GM13976 (cell line): ENCODE results near the gene PDCD1LG2.

Experiments
- DNase-seq: peaks from one replicate; pipeline ENCODE4 v3.0.0; 2012; ENCODE audit warnings: low spot score
- in situ Hi-C: fragments of 300-500 bp; cut with MboI; formaldehyde crosslinking; loops from one replicate; pipeline ENCODE4 v1.12.0; 2022; ENCODE audit warnings: low sequenced_read_pairs, mixed read lengths, inconsistent platforms; ENCODE audit not compliant: unreplicated experiment
- TF ChIP-seq, protein P1 (sequence below): IDR thresholded peaks from 2 replicates; pipeline ENCODE4 v1.5.1; 2012; ENCODE audit warnings: borderline replicate concordance, mild to moderate bottlenecking; ENCODE audit not compliant: insufficient read depth; ENCODE audit errors: extremely low read depth, missing control alignments, control extremely low read depth

PDCD1LG2 gene

DNA sequence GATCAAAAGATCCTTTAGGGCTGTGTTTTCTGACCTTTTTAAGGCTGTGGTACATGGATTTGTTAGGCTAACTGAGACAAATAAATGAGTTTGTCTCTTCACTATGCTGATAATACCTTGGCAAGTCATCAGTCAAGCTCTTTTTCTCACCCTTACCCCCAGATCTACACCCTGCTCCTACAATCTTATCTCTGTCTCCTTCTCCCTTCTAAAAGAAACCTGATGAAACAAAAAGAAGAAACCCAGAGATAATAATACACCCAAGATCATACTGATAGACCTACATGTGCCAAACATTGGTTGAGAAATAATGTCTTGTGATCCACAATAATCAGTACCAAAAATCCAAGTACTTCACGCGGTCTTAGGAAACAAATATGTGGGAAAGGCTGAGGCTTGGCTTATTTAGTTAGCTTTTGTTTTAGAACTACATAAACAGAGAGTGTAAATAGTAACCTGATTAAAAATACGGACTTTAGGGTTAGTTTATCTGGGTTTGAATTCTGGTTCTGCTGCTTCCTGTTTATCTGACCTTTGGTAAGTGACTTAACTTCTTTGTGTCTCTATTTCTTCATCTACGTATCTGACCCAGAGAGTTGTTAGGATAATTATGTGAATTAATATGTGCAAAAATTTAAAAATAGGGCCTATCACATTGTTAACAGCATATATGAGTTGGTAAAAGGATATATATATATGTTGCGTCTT is 24.8 kb upstream of the PDCD1LG2 start:
- DNase-seq = no peak
- in situ Hi-C loops = no loop called here
- TF ChIP-seq, protein P1, sequence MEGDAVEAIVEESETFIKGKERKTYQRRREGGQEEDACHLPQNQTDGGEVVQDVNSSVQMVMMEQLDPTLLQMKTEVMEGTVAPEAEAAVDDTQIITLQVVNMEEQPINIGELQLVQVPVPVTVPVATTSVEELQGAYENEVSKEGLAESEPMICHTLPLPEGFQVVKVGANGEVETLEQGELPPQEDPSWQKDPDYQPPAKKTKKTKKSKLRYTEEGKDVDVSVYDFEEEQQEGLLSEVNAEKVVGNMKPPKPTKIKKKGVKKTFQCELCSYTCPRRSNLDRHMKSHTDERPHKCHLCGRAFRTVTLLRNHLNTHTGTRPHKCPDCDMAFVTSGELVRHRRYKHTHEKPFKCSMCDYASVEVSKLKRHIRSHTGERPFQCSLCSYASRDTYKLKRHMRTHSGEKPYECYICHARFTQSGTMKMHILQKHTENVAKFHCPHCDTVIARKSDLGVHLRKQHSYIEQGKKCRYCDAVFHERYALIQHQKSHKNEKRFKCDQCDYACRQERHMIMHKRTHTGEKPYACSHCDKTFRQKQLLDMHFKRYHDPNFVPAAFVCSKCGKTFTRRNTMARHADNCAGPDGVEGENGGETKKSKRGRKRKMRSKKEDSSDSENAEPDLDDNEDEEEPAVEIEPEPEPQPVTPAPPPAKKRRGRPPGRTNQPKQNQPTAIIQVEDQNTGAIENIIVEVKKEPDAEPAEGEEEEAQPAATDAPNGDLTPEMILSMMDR = no peak

DNA sequence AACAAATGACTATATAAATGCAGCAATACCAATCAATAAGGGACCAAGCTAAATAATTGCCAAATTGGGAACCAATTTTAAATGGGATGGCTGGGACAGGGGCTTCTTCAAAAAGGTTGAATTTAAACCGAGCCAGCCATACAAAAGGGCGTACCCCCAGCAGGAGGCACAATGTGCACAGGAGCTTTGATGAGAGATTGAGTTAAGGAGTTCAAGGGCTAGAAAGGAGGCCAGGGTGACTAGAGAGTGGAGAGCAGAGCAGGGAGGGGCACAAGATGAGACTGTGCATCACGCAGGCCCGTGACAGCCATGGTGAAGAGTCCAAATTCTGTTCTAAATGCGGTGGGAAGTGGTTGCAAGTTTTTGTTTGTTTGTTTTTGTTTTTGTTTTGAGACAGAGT is 23.3 kb upstream of the PDCD1LG2 start:
- in situ Hi-C loops = no loop called here
- TF ChIP-seq, protein P1 = no peak

DNA sequence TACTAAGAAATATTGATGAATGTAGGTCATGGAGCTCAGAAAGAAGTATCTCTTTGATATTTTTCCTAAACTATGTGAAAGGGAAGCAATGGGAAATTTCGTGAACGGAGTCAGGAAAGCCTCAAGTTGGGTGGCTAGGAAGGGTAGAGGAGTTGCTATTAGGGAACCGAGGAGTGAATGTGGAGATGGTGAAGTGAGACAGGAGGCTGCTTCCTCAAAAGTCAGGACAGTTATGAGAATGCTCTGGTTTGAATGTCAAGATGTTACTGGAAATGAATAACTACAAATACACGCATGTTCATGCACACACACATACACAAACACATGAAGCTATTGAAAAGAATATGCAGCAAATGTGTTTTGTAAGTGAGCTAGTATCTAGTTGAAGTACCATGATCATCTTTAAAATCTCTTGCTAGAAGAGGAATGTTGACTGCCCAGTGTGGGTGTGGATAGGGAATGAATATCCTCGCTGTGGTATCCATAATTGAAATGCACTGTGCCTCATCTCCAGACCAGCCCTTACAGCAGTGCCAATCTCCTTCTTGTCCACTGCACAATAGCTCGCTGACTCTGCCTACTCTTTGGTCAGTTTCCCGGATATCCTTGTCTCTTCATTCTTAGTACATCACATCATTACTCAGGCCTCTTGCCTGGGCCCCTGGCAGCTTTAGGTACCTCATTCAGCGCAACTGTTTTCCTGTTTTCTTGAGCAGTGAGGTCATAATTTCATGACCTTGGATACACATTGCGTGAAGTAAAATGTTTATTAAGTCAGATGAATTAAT is 21.9 kb upstream of the PDCD1LG2 start:
- TF ChIP-seq, protein P1 = no peak
- in situ Hi-C loops = no loop called here
- DNase-seq = no peak

More for the DNA sequence above, 23.3 kb upstream of the PDCD1LG2 start:
- no peak for DNase-seq

DNA sequence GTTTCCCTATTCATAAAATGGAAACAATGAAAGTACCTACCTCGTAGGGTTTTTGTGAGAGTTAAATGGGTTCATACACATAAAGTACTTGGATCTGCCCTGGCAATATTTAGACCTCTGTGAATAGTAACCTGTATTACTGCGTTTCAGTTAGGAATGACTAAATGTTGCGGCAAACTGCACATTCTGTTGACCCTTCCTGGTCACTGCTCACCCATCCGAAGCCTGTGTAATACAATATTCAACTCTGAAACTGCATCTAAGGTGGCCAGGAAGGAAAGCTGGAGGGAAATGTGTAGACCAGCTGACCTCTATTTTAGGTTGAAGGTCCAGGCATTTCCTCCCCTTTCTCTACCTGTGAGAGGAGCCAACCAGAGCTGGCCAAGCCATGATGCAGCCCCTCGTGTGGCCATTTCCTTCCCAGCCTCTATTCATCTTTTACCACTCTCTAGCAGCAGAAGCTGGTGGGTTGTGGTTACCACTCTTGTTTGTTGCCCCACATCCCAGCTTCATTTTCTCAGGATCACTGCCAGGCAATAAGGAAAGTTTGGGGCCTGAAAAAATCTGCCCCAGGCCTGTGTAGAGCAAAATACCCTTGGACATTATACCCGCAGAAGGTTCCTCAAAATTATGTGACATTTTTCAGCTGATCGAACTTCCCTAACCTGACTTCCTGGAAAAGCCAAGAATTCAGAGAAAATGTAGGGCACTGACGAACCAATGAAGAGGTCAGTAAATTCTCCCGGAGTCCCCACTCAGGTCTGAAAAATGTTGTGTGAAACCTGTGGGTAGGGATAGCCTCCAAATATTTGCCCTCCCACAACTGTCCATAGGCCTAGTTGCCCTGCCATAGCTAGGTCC is 20.5 kb upstream of the PDCD1LG2 start:
- no peak for DNase-seq
- in situ Hi-C loops = no loop called here
- TF ChIP-seq, protein P1 = no peak

DNA sequence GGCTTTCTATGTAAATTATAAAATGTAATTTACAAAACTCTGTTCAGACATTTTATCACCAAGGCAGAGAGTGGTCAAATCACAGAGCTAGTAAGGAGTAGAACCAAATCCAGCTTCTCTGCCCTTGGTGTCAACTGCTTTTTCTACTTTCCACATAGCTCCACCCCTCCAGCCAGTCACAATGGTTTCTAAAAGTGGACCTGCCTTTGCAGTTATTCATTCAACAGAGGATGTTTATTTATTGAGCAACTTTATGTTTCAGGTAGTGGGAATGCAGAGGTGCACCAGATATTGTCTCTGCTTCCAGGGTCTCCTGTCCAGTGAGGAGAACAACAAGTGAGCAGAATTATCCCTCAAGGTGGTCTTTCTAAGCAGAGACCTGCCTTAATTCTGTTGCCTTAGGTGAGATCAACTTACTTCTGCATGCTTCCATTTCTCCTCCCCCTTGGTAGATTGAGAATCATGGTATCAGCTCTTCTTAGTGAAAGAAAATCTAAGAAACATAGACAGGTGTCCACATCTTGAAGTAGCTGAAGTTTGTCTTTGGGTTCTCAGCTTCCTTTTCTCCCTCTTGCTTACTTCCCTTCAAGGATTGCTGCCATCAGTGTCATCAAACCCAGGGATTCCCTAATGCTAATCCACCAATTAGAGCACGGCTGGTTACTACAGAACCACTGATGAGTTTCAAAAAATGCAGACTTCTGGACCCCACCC is 17.2 kb upstream of the PDCD1LG2 start:
- in situ Hi-C loops = no loop called here
- no peak for DNase-seq

More for the DNA sequence above, 17.2 kb upstream of the PDCD1LG2 start:
- TF ChIP-seq, protein P1 = no peak
